Adipocyte (in vitro differentiated cells): Measurements from ENCODE around the gene IGFBP2.

Experiments
- DNase-seq: peaks from one replicate; pipeline ENCODE4 v3.0.0-alpha.2; 2015; ENCODE audit warnings: low read depth
- H3K27me3 ChIP-seq: replicated peaks from 2 replicates; pipeline ENCODE4 v1.7.0; 2013; ENCODE audit warnings: mild to moderate bottlenecking, low read length, moderate library complexity; ENCODE audit not compliant: control insufficient read depth, insufficient read depth
- H3K36me3 ChIP-seq: 2 replicates; pipeline ENCODE4 v1.7.0; 2013; ENCODE audit warnings: low read length, mild to moderate bottlenecking, moderate library complexity; ENCODE audit not compliant: control insufficient read depth, insufficient read depth, severe bottlenecking
- H3K4me1 ChIP-seq: 2 replicates; pipeline ENCODE4 v1.7.0; 2013; ENCODE audit warnings: mild to moderate bottlenecking, low read length, moderate library complexity; ENCODE audit not compliant: control insufficient read depth, insufficient read depth
- H3K4me3 ChIP-seq: 2 replicates; pipeline ENCODE4 v1.7.0; 2013; ENCODE audit warnings: mild to moderate bottlenecking, low read length, moderate library complexity
- H3K9ac ChIP-seq: 2 replicates; pipeline ENCODE4 v1.7.0; 2013; ENCODE audit warnings: mild to moderate bottlenecking, low read length, moderate library complexity
- H3K9me3 ChIP-seq: 2 replicates; pipeline ENCODE4 v1.7.0; 2013; ENCODE audit warnings: mild to moderate bottlenecking, low read length, moderate library complexity; ENCODE audit not compliant: control insufficient read depth

Gene IGFBP2

GRCh38 chr2:216700781-216701180 is 67.6 kb downstream of the IGFBP2 start:
- Histone ChIP-seq H3K9me3 (no peaks in the 10 kb centered on the region), H3K9ac (peak overlapping the region; percentile 25), H3K4me3 (no peak overlapping the region), H3K36me3 (no peaks in the 10 kb centered on the region), H3K4me1 (peaks cover 27% of the 10 kb centered on the region), H3K27me3 (no peaks in the 10 kb centered on the region)
- DNase-seq: no peak

GRCh38 chr2:216701544-216701943 is 68.3 kb downstream of the IGFBP2 start:
- Histone ChIP-seq H3K4me1 (peaks cover 19% of the 10 kb centered on the region), H3K9me3 (no peaks in the 10 kb centered on the region), H3K27me3 (no peaks in the 10 kb centered on the region), H3K4me3 (no peak overlapping the region), H3K9ac (no peak overlapping the region), H3K36me3 (no peaks in the 10 kb centered on the region)
- no peak for DNase-seq

DNA sequence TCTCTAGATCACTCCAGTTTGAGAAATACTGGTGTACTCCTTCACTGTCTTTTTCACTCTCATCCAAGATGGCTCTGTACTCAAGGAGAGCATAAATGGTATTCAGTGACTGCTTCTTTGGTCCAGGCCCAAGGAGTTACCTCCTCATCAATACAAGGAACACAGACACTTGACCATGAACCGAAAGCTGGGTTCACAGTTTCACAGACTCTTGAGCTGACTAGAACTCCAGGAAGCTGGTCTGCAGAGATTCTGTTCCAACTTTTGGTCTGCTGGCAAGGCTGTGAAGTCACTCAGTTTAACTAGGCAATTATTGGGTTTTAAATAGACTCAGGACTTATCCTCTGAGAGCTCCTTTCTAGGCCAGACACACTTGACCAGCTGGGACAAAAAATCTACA is 69.5 kb downstream of the IGFBP2 start:
- H3K27me3 ChIP-seq: no peaks in the 10 kb centered on the region
- DNase-seq: no peak

DNA sequence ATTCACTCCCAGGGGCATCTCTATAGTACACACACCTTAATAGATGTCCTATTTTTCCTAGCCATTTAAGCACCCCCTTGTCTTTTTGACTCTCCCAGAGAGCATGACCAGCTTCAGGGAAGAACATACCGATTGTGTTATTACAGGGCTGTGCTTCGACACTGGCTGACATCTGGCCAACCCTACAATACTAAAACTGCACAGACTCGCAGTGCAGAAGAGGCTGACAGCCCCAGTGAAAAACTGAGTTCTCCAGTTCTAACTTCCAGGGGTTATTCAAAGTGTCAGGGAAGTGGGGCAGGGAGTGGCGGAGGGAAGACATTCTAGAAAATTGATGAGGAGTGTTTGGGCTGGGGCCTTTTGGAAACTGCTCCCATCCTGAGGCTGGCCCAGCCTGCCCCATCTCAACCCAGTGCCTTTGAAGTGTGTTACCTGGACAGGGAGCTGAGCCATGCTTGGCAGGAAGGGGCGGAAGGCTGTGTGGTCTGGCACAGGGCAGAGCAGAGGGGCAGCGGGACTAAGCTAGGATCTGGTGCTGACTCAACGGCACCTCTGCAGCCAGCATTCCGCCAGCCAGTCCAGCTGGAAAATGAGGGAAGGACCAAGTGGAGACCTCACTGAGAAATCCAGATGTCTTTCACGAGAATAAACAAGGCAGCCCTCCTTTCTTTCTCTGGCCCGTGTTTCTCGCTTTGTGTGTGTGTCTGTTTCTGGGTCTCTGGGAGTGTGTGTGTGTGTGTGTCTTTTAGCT is 77.5 kb downstream of the IGFBP2 start:
- H3K9ac ChIP-seq: peak overlapping the region; percentile 35
- H3K27me3 ChIP-seq: no peaks in the 10 kb centered on the region
- H3K4me1 ChIP-seq: peaks cover 38% of the 10 kb centered on the region
- no peaks in the 10 kb centered on the region for H3K36me3 ChIP-seq
- no peak for DNase-seq
- peaks cover 8% of the 10 kb centered on the region for H3K9me3 ChIP-seq
- no peak overlapping the region for H3K4me3 ChIP-seq

More for the DNA sequence above, 69.5 kb downstream of the IGFBP2 start:
- H3K4me3 ChIP-seq: no peak overlapping the region
- no peak overlapping the region for H3K9ac ChIP-seq
- H3K4me1 ChIP-seq: peaks cover 12% of the 10 kb centered on the region
- H3K9me3 ChIP-seq: no peaks in the 10 kb centered on the region
- no peaks in the 10 kb centered on the region for H3K36me3 ChIP-seq

DNA sequence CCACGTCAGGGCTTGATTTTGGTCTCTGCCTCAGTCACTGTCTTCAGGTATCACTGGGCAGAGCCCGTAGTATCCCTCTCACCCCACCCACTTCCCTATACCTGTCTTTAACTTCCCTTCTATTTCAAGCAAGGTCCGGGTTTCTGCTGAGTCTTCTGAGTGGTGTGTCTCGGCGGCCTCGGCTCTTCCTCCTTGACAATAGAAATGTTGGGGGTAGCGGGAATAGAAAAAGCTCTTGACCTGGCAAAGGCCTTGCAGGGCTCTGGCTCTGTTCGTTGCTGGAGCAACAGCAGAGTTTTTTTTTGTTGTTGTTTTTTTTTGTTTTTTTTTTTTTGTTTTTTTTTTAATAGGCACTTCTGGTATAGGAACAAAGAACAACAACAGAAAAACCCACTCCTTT is 78.1 kb downstream of the IGFBP2 start:
- Histone ChIP-seq H3K9ac (peak overlapping the region; percentile 35), H3K4me3 (no peak overlapping the region)

DNA sequence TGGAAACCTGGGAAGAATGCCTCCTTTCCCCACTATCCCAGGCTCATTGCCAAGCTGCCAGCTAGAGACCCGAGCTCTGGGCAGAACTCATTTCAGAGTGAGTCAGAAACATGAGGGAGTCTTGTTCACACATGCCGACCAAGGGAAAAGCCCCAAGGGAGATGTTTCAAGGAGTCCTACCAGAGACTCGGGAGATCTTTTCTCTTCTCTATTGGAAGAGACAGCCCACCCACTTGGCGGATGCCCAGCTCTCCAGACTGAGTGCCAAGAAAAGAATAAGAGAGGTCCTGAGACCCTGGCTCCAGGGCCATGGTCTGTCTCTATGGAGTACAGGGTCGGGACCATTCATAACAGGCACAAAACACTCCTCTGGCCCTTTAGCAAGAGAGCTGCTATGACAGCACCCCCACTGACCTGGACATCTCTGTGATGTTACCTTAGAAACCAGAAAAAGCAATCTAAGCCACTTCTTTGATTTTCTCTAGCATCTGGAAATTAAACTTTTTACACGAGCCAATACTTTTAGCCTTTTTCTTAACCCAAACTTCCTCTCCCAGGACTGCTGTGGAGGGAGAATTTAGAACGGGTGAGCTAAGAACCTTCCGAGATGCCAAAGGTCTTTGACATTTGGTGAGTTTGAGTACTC is 80.6 kb downstream of the IGFBP2 start:
- no peaks in the 10 kb centered on the region for H3K27me3 ChIP-seq
- peaks cover 57% of the 10 kb centered on the region for H3K4me1 ChIP-seq
- peak; percentile 92 for DNase-seq
- H3K4me3 ChIP-seq: peak overlapping the region; percentile 42
- peaks cover 8% of the 10 kb centered on the region for H3K9me3 ChIP-seq
- no peaks in the 10 kb centered on the region for H3K36me3 ChIP-seq
- no peak overlapping the region for H3K9ac ChIP-seq

More for the DNA sequence above, 78.1 kb downstream of the IGFBP2 start:
- Histone ChIP-seq H3K9me3 (peaks cover 8% of the 10 kb centered on the region), H3K4me1 (peaks cover 45% of the 10 kb centered on the region), H3K36me3 (no peaks in the 10 kb centered on the region), H3K27me3 (no peaks in the 10 kb centered on the region)
- no peak for DNase-seq
